SK-N-SH (cell line): ENCODE measurements around the gene SPTAN1. TPM values are rescaled to one million over a fixed set of nuclear protein-coding genes. Genes with fewer than 3 reads are reported as not detected.

Source experiments
- CTCF ChIA-PET: fragments of 300-600, 350-600 bp; formaldehyde crosslinking; extraction: SDS; loops from one replicate; lab custom pipeline; 2021; lab: Yijun Ruan, JAX
- POLR2A ChIA-PET: fragments of 350-600 bp; sonication (Branson Sonifier 250); formaldehyde crosslinking; extraction: SDS; loops from one replicate; lab custom pipeline; 2020; ENCODE audit warnings: antibody characterized with exemption, inconsistent platforms; lab: Yijun Ruan, JAX
- DNase-seq: peaks from one replicate; pipeline ENCODE4 v3.0.0; 2012
- H2AFZ ChIP-seq: fragments of 200-600 bp; sonication (generic); 2 replicates; pipeline ENCODE4 v1.8.1; 2016; ENCODE audit warnings: antibody characterized with exemption, mild to moderate bottlenecking, low read depth
- H3F3A ChIP-seq: fragments of 200-600 bp; sonication (generic); replicated peaks from 2 replicates; pipeline ENCODE3; 2016; ENCODE audit warnings: antibody characterized with exemption, mild to moderate bottlenecking; ENCODE audit not compliant: insufficient read depth
- H3K27ac ChIP-seq, 2 experiments: fragments of 200-500 bp in 1 of 2; fragments of 200-600 bp in 1 of 2; sonication (Bioruptor generic) in 1 of 2; sonication (generic), shearing (Covaris generic) in 1 of 2; 2 replicates each; pipeline versions ENCODE4 v1.5.1 to v1.6.1; 2014 to 2016; ENCODE audit warnings: low read depth in 2 of 2, inconsistent platforms in 1 of 2, low read length in 1 of 2, mild to moderate bottlenecking in 1 of 2, mixed read lengths in 1 of 2
- H3K27me3 ChIP-seq: fragments of 200-600 bp; sonication (generic), shearing (Covaris generic); 2 replicates; pipeline ENCODE4 v1.6.1; 2016; ENCODE audit warnings: mixed run types; ENCODE audit not compliant: insufficient read depth
- H3K36me3 ChIP-seq, 2 experiments: fragments of 200-500 bp in 1 of 2; fragments of 200-600 bp in 1 of 2; sonication (Bioruptor generic) in 1 of 2; sonication (generic) in 1 of 2; replicated peaks in 1 of 2; 2 replicates each; pipeline versions ENCODE3 to v1.5.1; 2014 to 2016; ENCODE audit warnings: low read length in 1 of 2, mild to moderate bottlenecking in 1 of 2; ENCODE audit not compliant: insufficient read depth in 2 of 2, control insufficient read depth in 1 of 2
- H3K4me1 ChIP-seq, 2 experiments: fragments of 200-500 bp in 1 of 2; fragments of 200-600 bp in 1 of 2; sonication (Bioruptor generic) in 1 of 2; sonication (generic), shearing (Covaris generic) in 1 of 2; 2 replicates each; pipeline versions ENCODE4 v1.5.1 to v1.6.1; 2014 to 2016; ENCODE audit warnings: low read depth in 1 of 2, low read length in 1 of 2, mixed run types in 1 of 2; ENCODE audit not compliant: insufficient read depth in 2 of 2, control insufficient read depth in 1 of 2
- H3K4me2 ChIP-seq: fragments of 200-600 bp; sonication (generic), shearing (Covaris generic); 2 replicates; pipeline ENCODE4 v1.6.1; 2017; ENCODE audit warnings: mixed run types
- H3K4me3 ChIP-seq, 2 experiments: fragments of 200-500 bp in 1 of 2; fragments of 200-600 bp in 1 of 2; sonication (Bioruptor generic) in 1 of 2; sonication (generic), shearing (Covaris generic) in 1 of 2; 2 replicates each; pipeline versions ENCODE4 v1.5.1 to v1.8.1; 2014 to 2016; ENCODE audit warnings: low read depth in 2 of 2, inconsistent platforms in 1 of 2, low read length in 1 of 2, mild to moderate bottlenecking in 1 of 2, mixed read lengths in 1 of 2, moderate library complexity in 1 of 2
- H3K79me2 ChIP-seq: fragments of 200-600 bp; sonication (generic); 2 replicates; pipeline ENCODE4 v1.8.1; 2017; ENCODE audit warnings: mild to moderate bottlenecking; ENCODE audit not compliant: insufficient read depth
- H3K9ac ChIP-seq: fragments of 200-600 bp; sonication (generic); 2 replicates; pipeline ENCODE4 v1.6.1; 2017; ENCODE audit warnings: mixed run types
- H3K9me2 ChIP-seq: fragments of 200-600 bp; sonication (generic); 2 replicates; pipeline ENCODE4 v1.6.1; 2017; ENCODE audit warnings: mixed run types
- H3K9me3 ChIP-seq: fragments of 200-600 bp; sonication (generic); 2 replicates; pipeline ENCODE4 v1.6.1; 2017; ENCODE audit warnings: mixed run types, mild to moderate bottlenecking, moderate library complexity
- H4K20me1 ChIP-seq: fragments of 200-600 bp; sonication (generic); 2 replicates; pipeline ENCODE4 v1.6.1; 2017; ENCODE audit warnings: mild to moderate bottlenecking, mixed run types; ENCODE audit not compliant: insufficient read depth
- CTCF ChIP-seq: fragments of 200-600 bp; sonication (generic); IDR thresholded peaks from 2 replicates; pipeline ENCODE4 v1.6.1; 2017; ENCODE audit warnings: antibody characterized with exemption, mild to moderate bottlenecking, moderate library complexity
- EZH2phosphoT487 ChIP-seq: fragments of 200-600 bp; sonication (generic); IDR thresholded peaks from 2 replicates; pipeline ENCODE4 v1.6.1; 2017; ENCODE audit warnings: low read depth, mixed run types, mild to moderate bottlenecking, antibody characterized with exemption, moderate library complexity, borderline replicate concordance
- FOSL2 ChIP-seq: IDR thresholded peaks from 2 replicates; pipeline ENCODE4 v1.4.0; 2012; ENCODE audit warnings: low read depth, mild to moderate bottlenecking, moderate library complexity, borderline replicate concordance
- GABPA ChIP-seq: IDR thresholded peaks from 2 replicates; pipeline ENCODE4 v1.4.0; 2012; ENCODE audit warnings: low read depth, mild to moderate bottlenecking
- IRF3 ChIP-seq: fragments of 150-350 bp; IDR thresholded peaks from 2 replicates; pipeline ENCODE4 v1.6.1; 2016; ENCODE audit warnings: mild to moderate bottlenecking, low read depth, low read length
- JUND ChIP-seq: IDR thresholded peaks from 2 replicates; pipeline ENCODE4 v1.4.0; 2012
- MAX ChIP-seq: IDR thresholded peaks from 2 replicates; pipeline ENCODE4 v1.4.0; 2012; ENCODE audit warnings: low read depth
- NFIC ChIP-seq: IDR thresholded peaks from 2 replicates; pipeline ENCODE4 v1.4.0; 2012; ENCODE audit warnings: borderline replicate concordance
- NRF1 ChIP-seq: IDR thresholded peaks from 2 replicates; pipeline ENCODE4 v1.6.1; 2012; ENCODE audit warnings: low read depth, mild to moderate bottlenecking, low read length
- PBX3 ChIP-seq: IDR thresholded peaks from 2 replicates; pipeline ENCODE4; 2012
- POLR2AphosphoS5 ChIP-seq: IDR thresholded peaks from 2 replicates; pipeline ENCODE4 v1.6.1; 2012; ENCODE audit warnings: low read depth, low read length
- RAD21 ChIP-seq: IDR thresholded peaks from 2 replicates; pipeline ENCODE4 v1.6.1; 2012; ENCODE audit warnings: mild to moderate bottlenecking, low read length
- REST ChIP-seq: IDR thresholded peaks from 2 replicates; pipeline ENCODE4 v1.6.1; 2012; ENCODE audit warnings: mild to moderate bottlenecking, low read depth, low read length, moderate library complexity
- RXRA ChIP-seq: IDR thresholded peaks from 2 replicates; pipeline ENCODE4 v1.4.0; 2012; ENCODE audit warnings: low read depth, mild to moderate bottlenecking, borderline replicate concordance
- SMC3 ChIP-seq: IDR thresholded peaks from 2 replicates; pipeline ENCODE4 v1.6.1; 2012; ENCODE audit warnings: low read depth, low read length, improper control_type of control experiment
- TCF12 ChIP-seq: IDR thresholded peaks from 2 replicates; pipeline ENCODE4 v1.4.0; 2012
- TEAD4 ChIP-seq: IDR thresholded peaks from 2 replicates; pipeline ENCODE4 v1.4.0; 2012; ENCODE audit warnings: mild to moderate bottlenecking, borderline replicate concordance; ENCODE audit not compliant: insufficient read depth
- USF1 ChIP-seq: IDR thresholded peaks from 2 replicates; pipeline ENCODE4 v1.4.0; 2012; ENCODE audit warnings: low read depth, borderline replicate concordance
- YY1 ChIP-seq: IDR thresholded peaks from 2 replicates; pipeline ENCODE4 v1.4.0; 2012; ENCODE audit warnings: low read depth, mild to moderate bottlenecking
- WGBS: methylation state at CpG from one replicate; pipeline ENCODE4 v1.1.6; 2017; ENCODE audit warnings: low lambda C conversion rate; 5-methylcytosine and 5-hydroxymethylcytosine counted together
- polyA plus RNA-seq, 3 experiments: library from polyadenylated mRNA; depleted of rRNA; stranded (reverse); fragments of >200 nt; gene quantifications; 2 replicates each; pipeline ENCODE4 v1.2.3, GENCODE V29; 2012

The SPTAN1 gene
- polyA plus RNA-seq, 1 of the 3 experiments (the other 2 are of a cell fraction) = 177 TPM

- CTCF ChIA-PET = interaction anchor here (0.6 to 2.5 kb wide), 6 partner anchors 10 to 197 kb away, joined by 3 to 15 read pairs (median 3); no protein-coding TSS in a partner anchor
- peak; percentile 81 for DNase-seq
- H3K4me2 ChIP-seq = peak overlapping the region; percentile 64; the same call in 1 of the 2 replicates
Measured at GRCh38 chr9:128635266-128636023, 83.1 kb downstream of the SPTAN1 start.

More at GRCh38 chr9:128635266-128636023, 83.1 kb downstream of the SPTAN1 start:
- WGBS = 13% methylated on average over 5 of the region's 20 CpGs
- H3K9me2 ChIP-seq = no peaks in the 10 kb centered on the region
- peak overlapping the region; percentile 65 for H3K9ac ChIP-seq
- POLR2A ChIA-PET = no interaction called here
- H3K4me1 ChIP-seq = peaks cover 14 to 24% of the 10 kb centered on the region in 2 experiments; a peak in 3 of 4 replicates
- H3K79me2 ChIP-seq = peaks cover 8% of the 10 kb centered on the region; the same call in 1 of the 2 replicates
- peak overlapping the region; percentile 48 to 81 for H3K27ac ChIP-seq
- H4K20me1 ChIP-seq = no peaks in the 10 kb centered on the region
- no peaks in the 10 kb centered on the region for H3K27me3 ChIP-seq
- no peak overlapping the region for H2AFZ ChIP-seq
- TF ChIP-seq FOSL2 (peak; percentile 92), NFIC (peak; percentile 82), MAX (0 out of 2 replicates have a peak, but pooled peaks have one; percentile 36), NRF1 (no peak), IRF3 (no peak), REST (peak; percentile 77), USF1 (no peak), CTCF (peak; percentile 86), JUND (peak; percentile 91), EZH2phosphoT487 (no peak), SMC3 (peak; percentile 36; the same call in 1 of the 2 replicates), YY1 (no peak), PBX3 (peak; percentile 25; the same call in 1 of the 2 replicates), RAD21 (peak; percentile 47), TCF12 (no peak; the same call in 1 of the 2 replicates), POLR2AphosphoS5 (peak; percentile 70), GABPA (no peak), RXRA (no peak; the same call in 1 of the 2 replicates), TEAD4 (peak; percentile 97)
- H3F3A ChIP-seq = peaks cover 32% of the 10 kb centered on the region
- no peaks in the 10 kb centered on the region for H3K9me3 ChIP-seq
- H3K36me3 ChIP-seq = peaks cover 23 to 33% of the 10 kb centered on the region in 2 experiments
- no peak overlapping the region for H3K4me3 ChIP-seq
